HG02759 (cell line): ENCODE results near the gene MTG2.

Experiments used
- ATAC-seq: cut with Tn5 transposase; IDR thresholded peaks from one replicate; pipeline ENCODE4 v1.9.1; 2021; ENCODE audit warnings: mild to moderate bottlenecking, moderate library complexity; ENCODE audit not compliant: unreplicated experiment

Gene MTG2

DNA sequence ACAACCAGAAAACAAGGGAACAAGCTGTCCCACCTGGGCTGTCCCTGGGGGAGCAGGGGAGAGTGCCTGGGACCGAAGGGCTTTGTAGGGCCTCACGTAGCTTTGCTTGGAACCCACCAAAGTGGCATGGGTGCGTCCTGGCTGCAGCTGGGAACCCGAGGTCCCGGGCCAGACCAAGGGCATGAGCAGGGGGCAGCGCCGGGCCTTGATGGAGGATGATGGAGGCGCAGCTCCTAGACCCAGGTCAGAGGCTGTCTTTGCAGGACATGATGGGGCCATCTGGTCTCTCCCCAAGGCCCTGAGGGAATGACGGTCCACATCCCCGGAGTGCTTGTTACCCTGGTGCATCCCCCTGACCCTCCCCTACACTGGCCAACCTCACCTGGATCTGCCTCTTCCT, 47.9 kb downstream of the MTG2 start:
- no peak for ATAC-seq

- ATAC-seq, result no peak
These were observed 48.5 kb downstream of the MTG2 start for GRCh38 chr20:62231292-62231691.

- ATAC-seq, result no peak
These were observed 49.4 kb downstream of the MTG2 start for GRCh38 chr20:62232194-62232593.

DNA sequence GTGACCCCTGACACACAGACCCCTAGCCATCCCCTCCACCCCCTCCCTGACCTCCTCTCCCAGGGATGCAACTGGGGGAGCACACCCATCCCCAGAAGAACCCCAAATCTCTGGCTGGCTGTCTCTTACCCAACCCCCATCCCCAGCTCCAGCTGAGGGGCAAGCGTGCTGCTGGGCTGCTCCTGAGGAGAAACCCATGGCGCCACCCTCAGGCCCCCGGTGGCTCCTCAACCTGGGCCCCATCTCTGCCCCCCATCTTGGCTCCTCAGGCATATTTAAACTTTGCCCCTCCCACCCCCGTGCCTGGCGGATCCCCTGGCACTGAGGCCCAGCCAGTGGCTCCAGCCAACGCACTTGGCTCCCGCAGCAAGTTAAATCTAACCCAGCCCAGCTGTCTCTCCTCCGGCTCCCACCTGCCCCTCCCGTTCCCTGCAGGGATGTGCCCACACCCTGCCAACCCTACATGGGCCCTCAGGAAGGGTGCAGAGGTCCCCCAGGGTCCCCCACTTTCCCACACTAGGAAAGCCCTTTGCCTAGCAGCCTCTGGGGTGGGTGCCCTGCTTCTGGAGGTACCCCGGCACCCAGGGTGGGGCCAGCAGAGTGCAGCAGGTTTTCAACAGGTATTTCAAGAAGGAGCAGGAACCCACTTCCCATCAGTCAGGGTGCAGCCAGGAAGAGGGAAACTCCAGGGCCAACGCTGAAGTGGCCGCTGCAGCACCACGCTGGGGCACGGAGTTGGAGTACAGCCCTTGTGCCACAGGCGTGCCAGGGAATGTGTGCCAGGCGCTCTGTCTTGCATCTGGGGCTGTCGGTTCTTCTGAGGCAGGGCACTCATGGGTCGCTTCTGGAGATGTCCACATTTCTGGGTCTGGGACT, 50.2 kb downstream of the MTG2 start:
- no peak for ATAC-seq

GRCh38 chr20:62233684-62234083, 50.9 kb downstream of the MTG2 start:
- ATAC-seq, result no peak

DNA sequence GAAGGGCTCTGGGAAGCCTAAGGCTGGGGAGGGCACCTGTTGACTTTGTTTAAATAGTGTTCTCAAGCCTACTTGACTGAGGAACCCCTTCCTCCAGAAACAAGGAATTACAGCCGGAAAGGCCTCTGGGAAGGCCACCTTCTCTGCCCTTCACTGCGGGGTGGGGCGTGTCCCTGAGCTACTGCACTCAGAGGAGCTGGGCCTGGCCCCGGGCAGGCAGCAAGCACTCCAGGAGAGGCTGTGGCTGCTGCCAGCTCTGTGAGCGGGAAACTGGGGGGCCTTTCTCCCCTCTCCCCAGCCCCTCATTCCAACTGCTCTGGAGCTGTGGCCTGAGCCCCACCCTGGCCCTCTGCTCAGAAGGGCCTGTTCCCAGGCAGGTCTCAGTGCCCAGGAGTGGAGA, 51.5 kb downstream of the MTG2 start:
- no peak for ATAC-seq

- ATAC-seq, result no peak
These were observed 52.4 kb downstream of the MTG2 start for GRCh38 chr20:62235001-62235776.

GRCh38 chr20:62235777-62236157, 52.9 kb downstream of the MTG2 start:
- ATAC-seq, result no peak

DNA sequence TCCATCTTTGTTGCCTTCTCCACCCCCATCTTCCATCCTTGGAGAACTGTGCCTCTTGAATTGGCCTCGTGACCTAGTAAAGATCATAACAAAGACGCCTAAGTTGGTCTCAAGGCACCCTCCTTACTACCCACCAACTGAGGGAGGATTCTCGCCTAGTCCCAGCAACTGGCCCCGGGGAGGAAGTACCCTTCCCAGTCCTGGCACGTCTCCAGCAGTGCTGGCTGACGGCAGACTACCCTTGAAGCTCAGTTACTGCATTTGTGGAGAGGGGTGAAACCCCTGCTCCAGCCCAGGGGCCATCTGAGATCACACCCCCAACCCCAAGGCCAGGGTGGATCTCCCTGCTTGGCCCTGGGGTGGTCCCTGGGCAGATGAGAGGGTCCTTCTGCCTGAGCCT, 53.4 kb downstream of the MTG2 start:
- no peak for ATAC-seq

DNA sequence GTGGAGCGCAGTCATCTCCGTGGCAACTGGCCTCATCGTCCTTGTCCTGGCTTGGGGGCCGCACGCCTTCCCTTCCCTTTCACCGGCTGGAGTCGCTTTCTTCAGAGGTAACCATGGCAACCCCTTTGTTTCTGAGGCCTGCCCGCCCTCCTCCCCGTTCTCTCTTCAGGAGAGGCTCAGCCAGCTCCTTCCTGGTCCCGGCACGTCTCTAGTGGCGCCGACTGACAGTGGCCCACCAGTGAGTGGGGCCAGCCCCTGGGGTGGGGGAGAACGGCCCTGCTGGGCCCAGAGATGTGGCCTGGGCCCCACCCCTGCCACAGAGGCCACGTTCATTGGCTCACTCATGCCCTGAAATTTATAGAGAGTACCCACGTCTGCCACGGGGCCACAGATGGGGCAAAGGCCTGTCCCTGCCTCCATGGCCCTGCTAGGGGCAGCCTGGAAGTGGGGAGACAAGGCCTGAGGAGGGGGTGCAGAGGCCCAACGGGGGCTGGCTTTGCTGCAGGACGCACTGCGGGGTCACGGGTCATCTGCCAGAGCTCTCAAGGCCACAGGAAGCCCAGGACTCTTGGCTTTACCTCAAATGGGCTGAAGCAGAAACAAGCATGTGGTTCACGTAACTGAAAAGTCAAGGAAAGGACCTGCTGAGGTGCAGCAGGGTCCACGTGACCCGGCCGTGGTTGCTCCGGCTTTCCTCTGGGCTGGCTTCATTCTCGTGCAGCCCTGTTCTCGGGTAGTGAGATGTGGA, 54.1 kb downstream of the MTG2 start:
- ATAC-seq, result no peak

- ATAC-seq, result no peak
These were observed 54.6 kb downstream of the MTG2 start for GRCh38 chr20:62237514-62237800.

DNA sequence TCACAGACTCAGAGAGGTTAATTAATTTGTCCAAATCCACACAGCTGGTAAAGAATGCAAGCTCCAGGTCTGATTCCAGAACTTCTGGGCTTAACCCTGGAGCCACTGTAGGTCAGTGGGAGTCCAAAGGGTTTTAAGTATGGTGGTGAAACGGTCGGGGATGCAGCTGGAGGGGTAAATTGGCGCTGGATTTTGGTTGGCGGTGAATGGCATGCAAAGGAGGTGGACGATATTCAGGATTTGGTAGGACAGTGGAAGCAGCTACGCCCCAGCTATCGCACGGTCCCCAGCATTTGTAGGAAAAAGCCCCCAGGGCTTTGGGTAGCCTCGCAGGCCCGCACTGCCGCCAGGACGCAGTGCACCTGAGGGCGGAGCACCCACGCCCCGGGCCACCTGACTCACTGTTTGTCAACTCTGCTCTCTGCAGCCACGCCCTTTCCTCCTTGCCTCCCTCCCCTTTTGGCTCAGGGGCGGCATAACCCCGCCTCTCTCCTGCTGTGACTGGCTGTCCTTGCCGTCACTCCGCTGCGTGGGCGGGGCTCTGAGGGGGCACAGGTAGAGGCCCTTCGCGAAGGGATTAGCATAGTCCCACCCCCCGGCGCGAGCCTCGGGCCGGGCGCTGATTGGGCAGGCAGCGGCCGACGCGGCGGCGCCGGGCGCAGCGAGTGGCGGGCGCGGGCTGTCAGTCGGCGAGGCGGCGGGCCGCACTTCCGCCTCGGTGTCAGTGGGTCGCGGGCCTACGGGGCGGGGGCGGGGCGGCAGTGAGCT, 55.2 kb downstream of the MTG2 start, which contains the start of gene OSBPL2:
OSBPL2 (plus strand) TSS at position 721 of the 768 bp plus-strand sequence. CDS start 17,664 bp downstream, outside the sequence.
- peak; percentile 98 for ATAC-seq

- ATAC-seq, result peak; percentile 7
These were observed 55.9 kb downstream of the MTG2 start for GRCh38 chr20:62238569-62239277.

GRCh38 chr20:62239278-62239879, 56.6 kb downstream of the MTG2 start:
- ATAC-seq, result no peak

DNA sequence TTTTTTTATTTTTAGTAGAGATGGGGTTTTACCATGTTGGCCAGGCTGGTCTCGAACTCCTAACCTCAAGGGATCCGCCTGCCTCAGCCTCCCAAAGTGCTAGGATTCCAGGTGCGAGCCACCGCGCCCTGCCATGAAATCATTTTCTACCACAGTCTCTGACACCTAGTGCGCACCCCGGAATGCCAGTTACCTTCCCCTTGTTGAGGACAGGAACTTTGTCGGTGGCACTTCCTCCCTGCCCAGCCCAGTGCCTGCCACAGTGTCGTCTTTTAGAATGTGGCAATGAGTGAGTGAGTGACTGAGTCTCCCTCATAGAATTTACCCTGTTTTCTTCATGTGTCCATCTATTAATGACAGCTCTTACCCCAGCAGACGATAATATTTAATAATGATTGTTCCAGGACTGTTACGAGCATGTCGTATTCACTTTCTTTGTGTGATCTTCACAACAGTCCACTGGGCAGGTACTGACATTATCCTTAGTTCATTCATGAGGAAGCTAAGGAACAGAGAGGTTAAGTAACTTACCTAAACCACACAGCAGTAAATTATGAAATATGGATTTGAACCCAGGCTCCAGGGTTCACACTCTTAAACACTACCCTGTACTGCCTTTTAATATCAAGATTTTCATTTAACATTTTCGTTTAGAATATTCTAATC, 57.3 kb downstream of the MTG2 start:
- ATAC-seq, result no peak

DNA sequence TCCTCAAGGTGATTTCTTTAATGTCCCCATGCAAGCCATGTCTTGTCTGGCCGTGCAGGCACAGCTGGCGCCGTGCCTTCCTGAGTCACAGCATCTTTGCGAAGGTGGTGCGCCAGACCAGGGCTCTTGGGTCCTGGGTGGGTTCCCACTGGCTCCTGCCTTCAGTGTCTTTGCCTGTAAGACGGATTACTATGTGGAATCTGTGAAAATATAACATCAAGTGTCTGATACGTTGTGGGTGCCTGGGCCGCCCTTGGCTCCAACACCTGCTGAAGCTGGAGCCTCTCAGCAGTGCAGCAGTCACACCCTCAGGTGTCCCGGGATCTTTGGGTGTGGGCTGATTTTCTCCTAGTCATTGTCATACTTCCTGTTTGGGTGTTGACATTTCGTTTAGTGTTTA, 58.7 kb downstream of the MTG2 start:
- ATAC-seq, result no peak

- no peak for ATAC-seq
These were observed 59.3 kb downstream of the MTG2 start for GRCh38 chr20:62242176-62242575.

DNA sequence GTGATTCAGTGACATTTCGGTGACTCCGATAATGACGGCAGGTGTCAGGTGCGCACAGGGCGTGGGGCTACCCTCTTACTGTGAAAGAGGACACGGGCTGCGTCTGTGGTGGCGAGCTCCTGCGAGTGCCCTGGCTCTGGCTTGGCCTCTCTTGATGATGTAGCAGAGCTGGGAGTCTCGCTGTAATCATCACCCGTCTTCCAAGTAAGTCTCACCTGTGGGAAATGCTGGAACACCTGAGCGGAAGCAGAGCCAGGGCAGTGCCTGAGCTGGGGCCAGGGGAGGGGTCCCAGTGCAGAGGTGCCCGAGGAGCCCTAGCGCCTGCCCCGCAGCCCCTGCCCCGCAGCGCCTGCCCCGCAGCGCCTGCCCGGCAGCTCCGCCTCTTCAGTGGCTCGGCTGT, 60.3 kb downstream of the MTG2 start:
- ATAC-seq, result no peak

GRCh38 chr20:62243906-62244515, 61.2 kb downstream of the MTG2 start:
- ATAC-seq, result no peak
